GM18519 (cell line): ENCODE results near the gene MYO3B.
"Not testable (repeated sequence)": the region's sequence is repeated elsewhere in the genome, so short reads cannot be mapped to it uniquely, and the experiment has no call there.

Experiments
- ATAC-seq: cut with Tn5 transposase; IDR thresholded peaks from one replicate; pipeline ENCODE4 v1.9.1; 2021; ENCODE audit warnings: mild to moderate bottlenecking, moderate library complexity; ENCODE audit not compliant: unreplicated experiment, low FRiP score

The MYO3B gene

GRCh38 chr2:170208967-170209366 is 31.0 kb downstream of the MYO3B start:
- ATAC-seq: no peak

- ATAC-seq: no peak
Observed at GRCh38 chr2:170212625-170213280, 34.8 kb downstream of the MYO3B start.

GRCh38 chr2:170213281-170213625 is 35.3 kb downstream of the MYO3B start:
- not testable (repeated sequence) for ATAC-seq

- no peak for ATAC-seq
Observed at GRCh38 chr2:170213651-170214050, 35.7 kb downstream of the MYO3B start.

GRCh38 chr2:170214309-170214948 is 36.5 kb downstream of the MYO3B start:
- ATAC-seq: no peak

- ATAC-seq: no peak
Observed at GRCh38 chr2:170215021-170215420, 37.1 kb downstream of the MYO3B start.

- ATAC-seq: no peak
Observed at GRCh38 chr2:170216428-170216827, 38.5 kb downstream of the MYO3B start.

GRCh38 chr2:170216981-170217380 is 39.0 kb downstream of the MYO3B start:
- ATAC-seq: no peak

GRCh38 chr2:170217778-170218251 is 39.9 kb downstream of the MYO3B start:
- no peak for ATAC-seq

- ATAC-seq: no peak
Observed at GRCh38 chr2:170218456-170218855, 40.5 kb downstream of the MYO3B start.

GRCh38 chr2:170218931-170219330 is 41.0 kb downstream of the MYO3B start:
- ATAC-seq: no peak

GRCh38 chr2:170221317-170222288 is 43.7 kb downstream of the MYO3B start:
- ATAC-seq: no peak

- ATAC-seq: no peak
Observed at GRCh38 chr2:170222298-170222697, 44.4 kb downstream of the MYO3B start.

GRCh38 chr2:170222842-170223241 is 44.9 kb downstream of the MYO3B start:
- no peak for ATAC-seq

GRCh38 chr2:170224692-170225294 is 46.8 kb downstream of the MYO3B start:
- ATAC-seq: no peak

GRCh38 chr2:170226216-170226615 is 48.3 kb downstream of the MYO3B start:
- no peak for ATAC-seq

- ATAC-seq: no peak
Observed at GRCh38 chr2:170227507-170227947, 49.6 kb downstream of the MYO3B start.

- ATAC-seq: no peak
Observed at GRCh38 chr2:170227951-170228350, 50.0 kb downstream of the MYO3B start.

GRCh38 chr2:170228429-170228828 is 50.5 kb downstream of the MYO3B start:
- ATAC-seq: no peak

- ATAC-seq: no peak
Observed at GRCh38 chr2:170229125-170229524, 51.2 kb downstream of the MYO3B start.

- ATAC-seq: no peak
Observed at GRCh38 chr2:170229744-170230143, 51.8 kb downstream of the MYO3B start.
